GM21723 (cell line): ENCODE measurements around the gene SLC23A3.

Experiments used
- ATAC-seq: cut with Tn5 transposase; IDR thresholded peaks from one replicate; pipeline ENCODE4 v1.9.1; 2021; ENCODE audit warnings: mild to moderate bottlenecking, moderate library complexity; ENCODE audit not compliant: unreplicated experiment

The SLC23A3 gene

GRCh38 chr2:219169930-219170654 lies at the start of gene SLC23A3:
Gene SLC23A3, minus strand, starts transcription at chr2:219170029. Its CDS starts 45 bp downstream, at chr2:219169984.
- ATAC-seq: no peak

DNA sequence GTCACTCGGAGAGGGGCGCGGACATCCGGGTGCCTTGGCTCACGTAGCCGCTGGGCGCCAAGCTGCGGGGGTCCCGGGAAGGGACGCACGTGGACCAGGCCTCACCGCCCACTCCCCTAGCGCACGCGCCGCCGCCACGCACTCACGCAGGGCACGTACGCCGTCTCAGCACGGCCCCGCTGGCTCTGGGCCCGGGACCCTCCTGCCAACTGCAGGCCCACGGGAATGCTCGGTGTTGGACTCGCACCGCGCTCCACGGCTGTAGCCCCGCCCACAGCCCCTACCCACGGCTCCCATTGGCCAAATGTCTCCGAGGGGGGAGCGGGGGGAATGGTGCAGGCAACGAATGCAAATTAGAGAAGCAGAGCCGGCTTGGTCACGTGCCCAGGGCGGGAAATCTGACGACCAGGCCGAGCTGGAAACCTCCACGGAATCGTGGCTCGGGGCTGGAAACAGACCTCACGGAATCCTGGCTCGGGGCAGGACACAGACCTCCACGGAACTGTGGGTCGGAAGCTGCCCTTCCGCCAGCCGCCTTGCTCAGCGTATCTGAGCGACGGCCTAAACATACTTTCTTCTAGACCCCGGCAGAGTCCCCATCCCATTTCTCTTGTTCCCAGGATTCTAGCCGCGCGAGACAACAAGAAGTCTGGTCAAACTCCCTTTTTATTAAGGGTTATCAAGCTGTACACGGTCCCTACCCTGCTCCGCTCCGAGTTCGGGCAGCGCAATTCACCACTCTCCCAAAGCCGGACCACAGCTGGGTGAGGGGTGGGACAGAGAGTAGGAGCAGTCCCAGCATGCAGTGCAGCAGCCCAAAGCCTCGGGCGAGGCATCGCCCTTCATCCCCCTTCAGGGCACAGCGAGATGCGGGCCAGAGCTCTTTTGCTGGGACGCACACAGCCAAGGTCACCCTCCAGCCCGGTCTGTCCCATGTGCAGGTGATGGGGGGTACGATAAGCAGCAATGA lies 49.2 kb upstream of the SLC23A3 start, which contains the start of gene ABCB6:
Gene ABCB6, minus strand, starts transcription at position 227 of the 970 bp plus-strand sequence. CDS start 285 bp downstream, outside the sequence.
- ATAC-seq: peak; percentile 77

DNA sequence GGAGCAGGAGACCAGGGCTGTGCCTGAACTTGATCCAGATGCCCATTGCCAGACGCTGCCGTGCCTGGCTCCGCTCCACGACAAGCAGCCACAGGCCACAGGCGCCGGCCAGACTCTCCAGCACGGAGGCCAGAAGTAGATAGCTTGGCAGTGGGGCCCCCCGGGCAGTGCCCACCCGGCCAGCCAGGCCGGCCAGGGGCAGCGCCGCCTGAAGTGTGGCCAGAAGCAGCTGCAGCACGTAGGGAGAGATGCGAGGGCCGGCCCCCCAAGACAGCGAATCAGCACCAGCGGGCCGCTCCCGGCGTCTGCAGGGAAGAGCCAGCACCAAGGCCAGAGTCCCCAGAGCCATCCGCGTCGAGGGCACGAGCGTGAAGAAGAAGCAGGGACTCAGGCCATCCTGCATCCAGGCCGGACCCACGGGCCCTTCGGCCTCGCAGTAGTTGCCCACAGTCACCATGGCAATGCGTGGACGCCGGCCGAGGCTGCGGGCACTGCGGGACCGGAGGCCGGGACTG lies 48.4 kb upstream of the SLC23A3 start:
- ATAC-seq: peak; percentile 27

DNA sequence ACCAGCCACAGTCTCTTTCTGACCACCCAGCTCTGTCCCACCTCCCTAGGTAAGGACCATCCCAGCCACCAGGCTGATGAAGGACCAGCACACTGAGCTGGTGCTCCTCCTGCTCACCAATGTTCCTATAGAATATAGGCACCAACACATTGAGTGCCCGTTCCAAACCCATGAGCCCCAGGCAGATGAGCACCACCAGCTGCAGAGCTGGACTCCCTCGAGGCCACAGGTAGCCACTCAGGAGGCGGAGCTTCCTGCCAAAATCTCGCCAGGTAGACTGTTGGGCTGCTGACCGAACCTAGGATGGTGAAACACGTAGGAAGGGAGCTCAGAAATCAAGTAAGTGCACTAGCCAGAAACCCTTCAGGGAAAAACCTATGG lies 46.7 kb upstream of the SLC23A3 start:
- ATAC-seq: no peak

- no peak for ATAC-seq
Measured at GRCh38 chr2:219215871-219216534, 46.2 kb upstream of the SLC23A3 start.

DNA sequence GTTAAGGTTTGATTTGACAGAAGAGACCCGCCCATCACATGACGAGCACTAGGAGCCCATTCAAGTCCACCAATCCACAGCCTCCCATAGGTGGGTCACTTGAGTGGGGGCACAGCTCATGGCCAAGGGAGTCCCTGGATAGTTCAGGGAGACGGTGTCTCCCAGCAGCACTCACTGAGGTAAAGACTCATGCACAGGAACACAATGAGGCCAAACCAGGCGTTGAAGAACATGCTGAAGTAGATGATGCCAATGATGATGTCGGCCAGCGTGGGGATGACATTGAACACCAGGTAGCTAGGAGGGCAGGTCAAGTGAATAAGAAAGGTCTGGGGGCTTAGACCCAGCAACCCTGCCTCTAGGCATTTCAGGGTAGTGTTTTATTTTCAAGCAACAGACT lies 45.0 kb upstream of the SLC23A3 start:
- no peak for ATAC-seq

DNA sequence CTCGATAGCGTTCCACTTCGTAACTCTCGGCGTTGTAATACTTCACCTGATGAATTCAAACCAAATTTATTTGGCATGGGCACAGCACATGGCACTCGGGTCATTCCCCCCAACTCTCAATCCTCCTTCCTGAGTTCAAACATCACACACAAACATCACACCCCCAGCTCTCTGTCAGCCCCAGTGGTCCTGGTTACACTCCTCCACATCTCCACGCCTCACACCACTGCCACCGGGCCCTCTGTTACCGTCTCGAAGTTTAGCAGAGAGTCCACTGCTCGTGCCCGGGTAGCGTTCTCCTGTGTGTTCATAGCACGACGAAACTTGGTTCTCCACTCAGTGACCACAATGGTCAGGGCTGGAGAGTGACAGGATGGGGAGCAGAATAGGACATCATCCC lies 44.3 kb upstream of the SLC23A3 start:
- ATAC-seq: no peak

- no peak for ATAC-seq
Measured at GRCh38 chr2:219213486-219214071, 43.8 kb upstream of the SLC23A3 start.

DNA sequence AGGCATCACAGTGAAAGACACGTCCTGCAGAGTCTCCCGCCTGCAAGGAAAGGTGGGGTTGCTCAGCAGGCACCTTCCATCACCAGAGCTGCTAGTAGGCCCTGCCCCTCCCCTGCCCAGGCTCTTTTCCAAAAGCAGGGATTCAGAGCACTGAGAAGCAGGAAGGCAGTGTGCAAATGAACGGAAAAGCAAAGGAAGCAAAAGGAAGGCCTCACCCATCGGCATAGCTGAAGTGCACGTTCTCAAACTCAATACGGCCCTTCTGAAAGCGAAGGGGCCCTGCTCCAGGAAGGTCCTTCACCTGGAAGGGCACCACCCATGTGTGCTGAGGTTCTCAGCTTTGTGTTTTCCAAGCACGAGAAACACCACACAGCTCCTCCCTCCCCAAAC lies 43.2 kb upstream of the SLC23A3 start:
- no peak for ATAC-seq

DNA sequence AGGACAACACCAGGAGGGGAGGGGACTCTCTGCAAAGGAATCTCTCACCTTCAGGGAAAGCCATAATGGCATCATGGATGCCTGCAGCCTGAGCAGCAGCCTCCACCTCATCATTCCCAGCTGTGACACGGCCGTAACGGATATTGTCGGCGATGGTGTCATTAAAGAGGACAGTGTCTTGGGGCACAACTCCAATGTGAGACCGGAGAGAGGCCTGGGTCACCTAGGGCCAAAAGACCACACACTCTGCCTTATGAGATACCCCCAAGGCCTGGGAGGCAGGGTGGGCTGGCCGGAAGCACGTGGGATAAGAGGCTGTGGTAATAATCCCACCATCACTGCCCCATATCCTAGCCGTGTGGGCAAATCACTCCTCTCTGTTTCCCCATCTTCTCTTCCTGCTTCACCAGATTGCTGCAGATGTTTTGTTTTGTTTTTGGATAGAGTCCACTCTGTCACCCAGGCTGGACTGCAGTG lies 41.1 kb upstream of the SLC23A3 start:
- no peak for ATAC-seq

GRCh38 chr2:219210196-219210885 lies 40.5 kb upstream of the SLC23A3 start:
- no peak for ATAC-seq

DNA sequence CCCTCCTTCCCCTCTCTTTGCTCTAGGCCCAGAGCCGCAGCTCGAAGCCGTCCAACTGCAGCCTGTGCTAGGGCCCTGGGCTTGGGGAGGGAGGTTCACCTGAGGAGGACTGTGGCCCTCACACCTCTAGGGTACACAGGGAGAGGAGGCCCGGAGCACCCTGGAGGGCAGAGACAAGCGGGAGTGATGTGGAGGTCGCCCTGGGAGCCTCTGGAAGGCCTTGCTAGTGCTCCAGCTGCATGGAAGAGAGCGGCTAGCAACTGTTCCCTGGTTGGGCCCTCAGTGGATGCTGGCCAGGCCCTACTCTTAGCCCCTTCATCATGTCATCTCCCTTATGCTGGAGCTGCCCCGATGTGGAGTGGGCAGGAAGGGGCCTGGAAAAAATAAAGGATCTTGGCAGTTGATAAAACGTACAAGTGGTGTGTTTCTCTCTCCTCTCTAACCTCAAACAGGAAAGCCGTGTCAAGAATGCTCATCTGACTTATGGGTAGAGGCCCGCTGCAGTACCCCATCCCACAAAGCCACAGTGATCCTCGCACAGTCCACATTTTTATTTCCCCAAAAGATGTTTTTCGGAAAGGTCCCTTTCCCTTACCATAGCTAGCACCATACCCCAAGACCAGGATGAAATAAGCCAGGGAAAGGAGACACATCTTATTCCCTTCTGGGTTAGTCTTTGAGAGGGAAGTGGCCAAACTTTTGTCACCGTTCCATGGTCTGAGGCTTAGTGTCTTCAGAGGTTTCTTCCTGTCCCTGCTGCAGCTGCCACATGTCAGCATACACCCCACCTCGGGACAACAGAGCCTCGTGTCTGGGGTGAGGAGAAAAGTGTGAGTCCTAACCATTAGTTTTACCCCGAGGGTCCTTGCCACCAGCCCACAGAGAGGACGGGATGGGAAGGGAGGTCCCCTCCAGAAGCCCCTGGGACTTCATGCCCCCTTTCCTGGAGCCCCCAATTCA lies 39.7 kb upstream of the SLC23A3 start:
- no peak for ATAC-seq

DNA sequence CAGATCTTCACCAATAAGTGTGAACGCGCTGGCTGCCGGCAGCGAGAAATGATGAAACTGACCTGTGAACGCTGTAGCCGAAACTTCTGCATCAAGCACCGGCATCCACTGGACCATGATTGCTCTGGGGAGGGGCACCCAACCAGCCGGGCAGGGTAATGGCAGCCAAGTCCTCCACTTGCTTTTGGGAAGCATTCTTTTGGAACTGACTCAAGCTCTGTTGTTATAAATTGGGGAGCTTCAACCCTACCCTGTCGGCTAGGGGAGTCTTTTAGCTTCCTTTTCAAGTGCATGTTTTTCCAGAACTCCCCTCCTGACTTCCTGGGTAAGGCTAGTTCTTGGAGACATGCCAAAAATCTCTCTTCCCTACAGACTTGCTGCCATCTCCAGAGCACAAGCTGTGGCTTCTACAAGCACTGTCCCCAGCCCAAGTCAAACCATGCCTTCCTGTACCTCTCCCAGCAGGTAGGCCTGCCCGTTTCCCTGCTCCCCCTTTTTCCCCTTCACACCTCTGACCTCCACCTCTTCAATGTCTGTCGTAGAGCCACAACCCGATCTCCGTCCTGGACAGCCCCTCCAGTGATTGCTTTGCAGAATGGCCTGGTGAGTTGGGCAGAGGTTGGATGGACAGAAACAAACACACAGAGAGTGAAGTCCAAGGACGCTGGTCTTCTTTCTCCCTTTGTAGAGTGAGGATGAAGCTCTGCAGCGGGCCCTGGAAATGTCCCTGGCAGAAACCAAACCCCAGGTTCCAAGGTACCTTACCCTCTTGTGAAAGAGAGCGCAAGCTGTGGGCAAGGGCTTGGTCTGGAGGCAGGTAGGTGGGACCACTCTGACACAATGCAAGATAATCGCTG lies 38.3 kb upstream of the SLC23A3 start:
- ATAC-seq: no peak

- no peak for ATAC-seq
Measured at GRCh38 chr2:219207134-219207883, 37.5 kb upstream of the SLC23A3 start.

GRCh38 chr2:219206328-219207133 lies 36.7 kb upstream of the SLC23A3 start, which contains the start of gene ZFAND2B:
Gene ZFAND2B, plus strand, starts transcription at chr2:219206782. Its CDS starts 206 bp downstream, at chr2:219206988.
- peak; percentile 97 for ATAC-seq

DNA sequence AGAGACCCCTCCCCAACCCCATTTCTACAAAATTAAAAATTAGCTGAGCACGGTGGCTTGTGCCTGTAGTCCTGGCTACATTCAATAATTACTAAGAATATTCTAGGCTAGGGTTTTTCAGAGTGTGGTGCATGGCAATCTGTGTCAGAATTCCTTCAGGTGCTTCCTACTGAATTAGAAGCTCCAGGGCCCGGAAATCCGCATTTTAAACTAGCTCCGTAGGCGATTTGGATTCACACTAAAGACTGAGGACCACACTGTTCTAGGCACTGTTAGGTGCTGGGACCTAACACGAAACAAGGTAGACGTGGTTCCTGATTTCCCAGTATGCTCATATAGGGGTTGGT lies 36.1 kb upstream of the SLC23A3 start:
- no peak for ATAC-seq
